Neuronal stem cell (in vitro differentiated cells): ENCODE results near the gene ARFGEF3.

Source experiments
- DNase-seq: peaks from one replicate; pipeline ENCODE4 v3.0.0-alpha.2; 2013; ENCODE audit warnings: low spot score
- H2AFZ ChIP-seq: one replicate; pipeline ENCODE4 v1.6.1; 2013; ENCODE audit warnings: mild to moderate bottlenecking, low read length, inconsistent platforms
- H2AK5ac ChIP-seq: 2 replicates; pipeline ENCODE4 v1.6.1; 2013; ENCODE audit warnings: low read depth, mild to moderate bottlenecking, inconsistent platforms, low read length, moderate library complexity, mixed read lengths
- H2BK120ac ChIP-seq: 2 replicates; pipeline ENCODE4 v1.6.1; 2013; ENCODE audit warnings: low read depth, mild to moderate bottlenecking, inconsistent platforms, low read length, moderate library complexity, mixed read lengths
- H2BK12ac ChIP-seq: one replicate; pipeline ENCODE4 v1.6.1; 2013; ENCODE audit warnings: low read length, inconsistent platforms
- H2BK15ac ChIP-seq: 2 replicates; pipeline ENCODE4 v1.6.1; 2013; ENCODE audit warnings: mild to moderate bottlenecking, low read length, inconsistent platforms, mixed read lengths
- H2BK5ac ChIP-seq: one replicate; pipeline ENCODE4 v1.6.1; 2013; ENCODE audit warnings: inconsistent platforms, mild to moderate bottlenecking, low read length, moderate library complexity
- H3K14ac ChIP-seq: one replicate; pipeline ENCODE4 v1.6.1; 2013; ENCODE audit warnings: low read length, inconsistent platforms
- H3K18ac ChIP-seq: 2 replicates; pipeline ENCODE4 v1.6.1; 2013; ENCODE audit warnings: low read length, inconsistent platforms
- H3K23ac ChIP-seq: 2 replicates; pipeline ENCODE4 v1.6.1; 2013; ENCODE audit warnings: low read depth, mild to moderate bottlenecking, mixed read lengths, low read length, inconsistent platforms; ENCODE audit not compliant: poor library complexity
- H3K27ac ChIP-seq: replicated peaks from 3 replicates; pipeline ENCODE4 v1.5.1; 2013; ENCODE audit warnings: low read length, inconsistent platforms
- H3K27me3 ChIP-seq, 3 experiments: 2 replicates each; pipeline ENCODE4 v1.6.1; 2013; ENCODE audit warnings: low read length in 3 of 3, mild to moderate bottlenecking in 2 of 3, inconsistent platforms in 1 of 3, low read depth in 1 of 3, mixed read lengths in 1 of 3, moderate library complexity in 1 of 3; ENCODE audit not compliant: control insufficient read depth in 3 of 3, insufficient read depth in 3 of 3
- H3K36me3 ChIP-seq, 2 donors: replicated peaks in 1 of 2; 2 replicates each; pipeline ENCODE4 v1.6.1; 2013; ENCODE audit warnings: low read length in 2 of 2; ENCODE audit not compliant: control insufficient read depth in 2 of 2, insufficient read depth in 2 of 2
- H3K4ac ChIP-seq: 2 replicates; pipeline ENCODE4 v1.6.1; 2013; ENCODE audit warnings: inconsistent platforms, mild to moderate bottlenecking, low read length, moderate library complexity
- H3K4me1 ChIP-seq, 2 donors: 1 replicate in 1 of 2; 2 replicates in 1 of 2; pipeline ENCODE4 v1.6.1; 2013; ENCODE audit warnings: low read length in 2 of 2, low read depth in 1 of 2; ENCODE audit not compliant: control insufficient read depth in 2 of 2, insufficient read depth in 1 of 2
- H3K4me2 ChIP-seq: one replicate; pipeline ENCODE4 v1.6.1; 2013; ENCODE audit warnings: mild to moderate bottlenecking, low read length, inconsistent platforms; ENCODE audit not compliant: insufficient read depth, poor library complexity, severe bottlenecking
- H3K4me3 ChIP-seq, 2 donors: 2 replicates each; pipeline ENCODE4 v1.5.1; 2013; ENCODE audit warnings: low read length in 2 of 2, mild to moderate bottlenecking in 2 of 2, inconsistent platforms in 1 of 2, moderate library complexity in 1 of 2
- H3K79me1 ChIP-seq: one replicate; pipeline ENCODE4 v1.6.1; 2013; ENCODE audit warnings: low read depth, mild to moderate bottlenecking, inconsistent platforms, low read length, moderate library complexity
- H3K9ac ChIP-seq: one replicate; pipeline ENCODE4 v1.6.1; 2013; ENCODE audit warnings: mild to moderate bottlenecking, low read depth, low read length, inconsistent platforms; ENCODE audit not compliant: poor library complexity
- H3K9me3 ChIP-seq, 2 donors: replicated peaks in 1 of 2; 2 replicates each; pipeline versions ENCODE3 to v1.6.1; 2013; ENCODE audit warnings: low read length in 2 of 2, mild to moderate bottlenecking in 2 of 2, inconsistent platforms in 1 of 2, low read depth in 1 of 2, mixed read lengths in 1 of 2, moderate library complexity in 1 of 2; ENCODE audit not compliant: control insufficient read depth in 2 of 2, insufficient read depth in 1 of 2
- H4K8ac ChIP-seq: one replicate; pipeline ENCODE4 v1.6.1; 2013; ENCODE audit warnings: low read depth, mild to moderate bottlenecking, inconsistent platforms, low read length, moderate library complexity
- H4K91ac ChIP-seq: one replicate; pipeline ENCODE4 v1.6.1; 2013; ENCODE audit warnings: low read length, low read depth, mild to moderate bottlenecking, inconsistent platforms; ENCODE audit not compliant: poor library complexity
- WGBS, 2 donors: extraction: QIAGEN DNeasy Blood & Tissue Kit; methylation state at CpG; one replicate each; pipeline ENCODE4 v1.1.7; 2013; ENCODE audit warnings: missing lambda C conversion rate in 2 of 2, mixed read lengths in 1 of 2; ENCODE audit not compliant: insufficient read length in 2 of 2, insufficient replicate concordance in 1 of 2; ENCODE audit errors: extremely low coverage in 2 of 2; 5-methylcytosine and 5-hydroxymethylcytosine counted together

ARFGEF3 gene

GRCh38 chr6:138334963-138335362, 173.2 kb downstream of the ARFGEF3 start:
- no peak overlapping the region for H3K4me2 ChIP-seq
- H3K9me3 ChIP-seq, result no peaks in the 10 kb centered on the region
- no peak overlapping the region for H2BK120ac ChIP-seq
- no peak overlapping the region for H2BK12ac ChIP-seq
- WGBS, 2 donors, result no CpG with 5 or more reads among the region's 14 CpGs
- H3K9ac ChIP-seq, result no peak overlapping the region
- H4K91ac ChIP-seq, result no peak overlapping the region
- H3K4ac ChIP-seq, result no peak overlapping the region
- peaks cover 0 to 4% (median 0%) of the 10 kb centered on the region in 3 experiments for H3K27me3 ChIP-seq
- peak overlapping the region; percentile 13 for H2BK5ac ChIP-seq
- no peak overlapping the region for H3K27ac ChIP-seq
- H2BK15ac ChIP-seq, result no peak overlapping the region
- no peak overlapping the region for H3K18ac ChIP-seq
- H2AFZ ChIP-seq, result no peak overlapping the region
- peaks cover 0 to 3% of the 10 kb centered on the region in 2 donors for H3K4me1 ChIP-seq
- peaks cover 0 to 2% of the 10 kb centered on the region in 2 donors for H3K36me3 ChIP-seq
- H3K79me1 ChIP-seq, result no peaks in the 10 kb centered on the region
- H2AK5ac ChIP-seq, result no peak overlapping the region
- H3K14ac ChIP-seq, result no peak overlapping the region
- no peak overlapping the region for H3K23ac ChIP-seq
- no peak for DNase-seq
- no peak overlapping the region for H3K4me3 ChIP-seq
- H4K8ac ChIP-seq, result no peak overlapping the region

DNA sequence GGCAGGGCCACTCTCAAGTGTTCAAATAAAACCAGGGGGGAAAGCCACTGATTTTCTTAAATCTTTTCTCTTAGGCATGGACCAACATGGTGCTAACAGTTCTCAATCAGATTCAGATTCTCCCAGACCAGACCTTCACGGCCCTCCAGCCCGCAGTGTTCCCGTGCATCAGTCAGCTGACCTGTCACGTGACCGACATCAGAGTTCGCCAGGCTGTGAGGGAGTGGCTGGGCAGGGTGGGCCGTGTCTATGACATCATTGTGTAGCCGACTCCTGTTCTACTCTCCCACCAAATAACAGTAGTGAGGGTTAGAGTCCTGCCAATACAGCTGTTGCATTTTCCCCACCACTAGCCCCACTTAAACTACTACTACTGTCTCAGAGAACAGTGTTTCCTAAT, 174.5 kb downstream of the ARFGEF3 start:
- WGBS, 2 donors, result no CpG with 5 or more reads among the region's 8 CpGs
- no peak overlapping the region for H2BK120ac ChIP-seq
- H2BK5ac ChIP-seq, result no peak overlapping the region
- no peaks in the 10 kb centered on the region for H3K9me3 ChIP-seq
- H2BK12ac ChIP-seq, result no peak overlapping the region
- no peak overlapping the region for H3K27ac ChIP-seq
- DNase-seq, result no peak
- no peak overlapping the region for H3K4me2 ChIP-seq
- peak overlapping the region; percentile 65 for H2AFZ ChIP-seq
- no peak overlapping the region for H4K8ac ChIP-seq
- H3K23ac ChIP-seq, result no peak overlapping the region
- H3K36me3 ChIP-seq, result peaks cover 0 to 2% of the 10 kb centered on the region in 2 donors
- H3K18ac ChIP-seq, result no peak overlapping the region
- H3K27me3 ChIP-seq, result peaks cover 0 to 4% (median 0%) of the 10 kb centered on the region in 3 experiments
- H3K79me1 ChIP-seq, result no peaks in the 10 kb centered on the region
- no peak overlapping the region for H4K91ac ChIP-seq
- no peak overlapping the region for H2BK15ac ChIP-seq
- H3K4me3 ChIP-seq, result peak overlapping the region in 1 of 2 donors; percentile 34
- peak overlapping the region; percentile 24 for H3K9ac ChIP-seq
- no peak overlapping the region for H2AK5ac ChIP-seq
- no peak overlapping the region for H3K4ac ChIP-seq
- H3K4me1 ChIP-seq, result no peaks in the 10 kb centered on the region
- no peak overlapping the region for H3K14ac ChIP-seq

DNA sequence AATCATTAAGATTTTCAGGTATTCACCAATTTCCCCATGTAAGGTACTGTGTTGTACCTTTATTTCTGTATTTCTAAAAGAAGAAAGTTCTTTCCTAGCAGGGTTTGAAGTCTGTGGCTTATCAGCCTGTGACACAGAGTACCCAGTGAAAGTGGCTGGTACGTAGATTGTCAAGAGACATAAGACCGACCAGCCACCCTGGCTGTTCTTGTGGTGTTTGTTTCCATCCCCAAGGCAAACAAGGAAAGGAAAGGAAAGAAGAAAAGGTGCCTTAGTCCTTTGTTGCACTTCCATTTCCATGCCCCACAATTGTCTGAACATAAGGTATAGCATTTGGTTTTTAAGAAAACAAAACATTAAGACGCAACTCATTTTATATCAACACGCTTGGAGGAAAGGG, 175.3 kb downstream of the ARFGEF3 start:
- Histone ChIP-seq H3K23ac (no peak overlapping the region), H3K36me3 (peaks cover 0 to 2% of the 10 kb centered on the region in 2 donors), H3K4ac (no peak overlapping the region), H3K9ac (no peak overlapping the region), H3K18ac (no peak overlapping the region), H2AK5ac (no peak overlapping the region), H3K4me3 (no peak overlapping the region), H2BK120ac (no peak overlapping the region), H2AFZ (no peak overlapping the region), H3K27me3 (peaks cover 0 to 4% (median 0%) of the 10 kb centered on the region in 3 experiments), H3K27ac (no peak overlapping the region), H3K4me2 (no peak overlapping the region), H4K8ac (no peak overlapping the region), H3K9me3 (no peaks in the 10 kb centered on the region), H3K79me1 (no peaks in the 10 kb centered on the region), H2BK5ac (no peak overlapping the region), H3K4me1 (no peaks in the 10 kb centered on the region), H2BK15ac (no peak overlapping the region), H4K91ac (no peak overlapping the region), H2BK12ac (no peak overlapping the region), H3K14ac (no peak overlapping the region)
- WGBS, 2 donors, result no CpG with 5 or more reads among the region's 4 CpGs
- no peak for DNase-seq

- H4K91ac ChIP-seq, result no peak overlapping the region
- H3K79me1 ChIP-seq, result no peaks in the 10 kb centered on the region
- H3K27me3 ChIP-seq, result peaks cover 0 to 4% (median 0%) of the 10 kb centered on the region in 3 experiments
- H2BK120ac ChIP-seq, result no peak overlapping the region
- H2BK15ac ChIP-seq, result no peak overlapping the region
- no peak overlapping the region for H3K4me3 ChIP-seq
- no peak overlapping the region for H2AK5ac ChIP-seq
- H3K4me1 ChIP-seq, result no peaks in the 10 kb centered on the region
- H3K27ac ChIP-seq, result no peak overlapping the region
- H3K18ac ChIP-seq, result no peak overlapping the region
- H3K9me3 ChIP-seq, result no peaks in the 10 kb centered on the region
- H2AFZ ChIP-seq, result no peak overlapping the region
- H3K23ac ChIP-seq, result no peak overlapping the region
- H3K4me2 ChIP-seq, result no peak overlapping the region
- no peak overlapping the region for H3K4ac ChIP-seq
- no peak overlapping the region for H4K8ac ChIP-seq
- no peak for DNase-seq
- no peak overlapping the region for H3K14ac ChIP-seq
- no CpG with 5 or more reads among the region's 1 CpG for WGBS, 2 donors
- no peak overlapping the region for H2BK5ac ChIP-seq
- no peak overlapping the region for H3K9ac ChIP-seq
- H3K36me3 ChIP-seq, result peaks cover 0 to 2% of the 10 kb centered on the region in 2 donors
- H2BK12ac ChIP-seq, result no peak overlapping the region
Observed at GRCh38 chr6:138339024-138339423, 177.3 kb downstream of the ARFGEF3 start.
